ENCODE results near the gene YY1.
"Not testable (repeated sequence)": the region's sequence is repeated elsewhere in the genome, so short reads cannot be mapped to it uniquely, and the experiment has no call there.

The YY1 gene

DNA sequence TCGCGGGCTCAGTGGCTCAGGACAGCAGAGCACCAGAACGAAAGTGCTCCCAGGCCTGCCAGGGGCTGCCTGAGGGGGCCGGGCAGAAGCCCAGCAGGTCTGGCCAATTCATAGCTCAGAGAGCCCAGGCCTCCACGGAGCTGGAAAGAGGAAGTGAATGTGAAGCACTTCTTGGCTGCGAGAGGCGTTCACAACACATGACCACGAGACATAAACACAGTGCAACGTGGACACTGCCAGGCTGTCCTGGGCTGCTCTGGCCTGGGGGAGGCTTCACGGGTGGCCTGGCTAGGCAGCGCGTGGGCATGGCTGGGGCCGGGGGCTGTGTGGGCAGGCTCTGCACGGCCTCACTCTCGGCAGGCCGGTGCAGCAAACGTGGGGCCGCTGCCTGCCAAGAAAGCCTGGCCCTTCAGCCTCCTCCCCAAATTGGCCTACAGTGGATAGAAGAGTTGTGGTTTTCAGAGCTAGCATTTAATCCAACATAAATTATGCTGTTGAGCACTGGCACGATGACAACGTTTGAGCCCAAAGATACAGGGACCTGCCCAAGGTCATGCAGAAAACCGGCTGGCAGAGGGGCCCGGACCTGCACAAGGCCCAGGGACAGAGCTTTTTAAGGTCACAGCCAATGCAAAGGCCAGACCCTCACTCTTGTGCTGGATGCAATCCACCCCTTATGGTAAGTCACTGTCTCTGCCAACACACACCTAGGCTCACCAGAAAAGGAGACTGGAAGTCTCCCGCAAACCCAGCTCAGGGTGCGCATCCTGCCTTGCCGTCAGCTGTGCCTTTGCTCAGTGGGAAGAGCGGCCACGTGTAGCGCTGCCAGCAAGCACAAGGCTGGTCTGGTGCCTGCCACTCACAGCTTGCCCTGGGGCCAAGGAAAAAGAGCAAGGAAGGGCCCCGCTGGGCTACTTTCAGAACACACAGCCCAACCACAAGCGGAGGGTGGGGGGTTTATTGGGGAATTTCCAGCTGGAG is 58.7 kb downstream of the YY1 start:
- peak; percentile 30 for DNase-seq (ENCODE audit: low spot score)

DNA sequence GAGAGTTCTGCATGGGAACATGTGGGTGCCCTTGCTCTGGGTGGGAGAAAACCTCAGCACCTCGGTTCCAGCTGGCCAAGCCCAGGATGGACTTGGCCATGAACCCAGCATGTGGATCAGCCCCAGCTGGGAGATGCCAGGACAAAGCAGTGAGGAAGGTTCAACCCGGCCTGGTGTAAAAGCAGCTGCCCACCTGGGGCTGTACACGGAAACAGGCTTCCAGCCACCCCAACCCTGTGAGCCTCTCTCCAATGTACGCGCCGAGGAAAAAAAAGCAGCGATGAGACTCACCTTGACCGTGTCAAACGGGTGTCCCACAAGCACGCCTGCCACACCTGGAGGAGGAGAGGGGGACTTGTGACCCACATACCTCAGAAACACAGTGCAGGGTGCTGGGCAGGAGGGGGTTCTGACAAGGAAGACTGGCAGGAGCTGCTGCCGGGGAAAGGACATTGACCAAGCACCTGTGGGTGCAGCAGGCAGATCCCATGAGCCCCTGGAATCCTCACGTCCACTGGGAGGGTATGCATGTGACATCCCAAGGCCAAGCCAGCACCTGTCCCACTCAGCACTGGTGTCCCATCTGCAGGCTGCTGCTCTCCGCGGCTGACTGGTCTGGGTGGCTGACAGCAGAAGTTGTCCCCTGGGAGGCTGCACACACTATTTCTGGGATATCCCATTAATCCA is 59.8 kb downstream of the YY1 start:
- DNase-seq (ENCODE audit: low spot score): no peak

DNA sequence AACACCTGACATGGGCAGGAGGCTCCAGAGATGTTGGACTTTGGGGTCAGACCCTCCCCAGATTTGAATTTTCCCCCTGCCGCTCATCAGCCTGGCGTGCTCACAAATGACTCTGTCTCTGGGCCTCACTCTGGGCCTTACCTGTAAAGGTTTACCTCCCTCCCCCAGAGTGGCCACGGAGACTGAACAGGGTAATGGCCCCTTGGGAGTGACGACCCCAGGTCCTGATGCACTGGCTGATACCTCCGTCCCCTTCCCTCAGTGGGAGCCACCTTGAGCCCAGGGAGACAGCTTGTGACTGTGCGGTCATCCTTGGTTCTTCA is 60.3 kb downstream of the YY1 start:
- DNase-seq (ENCODE audit: low spot score): no peak

DNA sequence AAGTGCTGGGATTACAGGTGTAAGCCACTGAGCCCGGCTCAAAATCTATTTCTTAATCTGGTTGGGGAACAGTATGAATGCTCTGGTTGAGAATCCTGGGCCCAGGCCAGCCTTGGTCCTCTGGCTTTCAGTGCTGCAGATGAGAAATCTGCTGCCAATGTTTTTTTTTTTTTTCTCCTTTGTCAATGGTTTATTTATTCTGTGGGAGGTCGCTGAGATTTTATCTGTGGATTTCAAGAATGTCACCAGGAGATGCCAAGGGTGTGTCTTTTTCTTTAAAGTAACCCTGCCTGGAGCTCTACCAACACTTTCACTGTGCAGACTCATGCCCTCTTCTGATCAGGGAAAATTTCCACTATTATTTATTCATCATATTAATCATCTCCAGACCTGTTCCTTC is 63.7 kb downstream of the YY1 start:
- DNase-seq (ENCODE audit: low spot score): peak; percentile 31

DNA sequence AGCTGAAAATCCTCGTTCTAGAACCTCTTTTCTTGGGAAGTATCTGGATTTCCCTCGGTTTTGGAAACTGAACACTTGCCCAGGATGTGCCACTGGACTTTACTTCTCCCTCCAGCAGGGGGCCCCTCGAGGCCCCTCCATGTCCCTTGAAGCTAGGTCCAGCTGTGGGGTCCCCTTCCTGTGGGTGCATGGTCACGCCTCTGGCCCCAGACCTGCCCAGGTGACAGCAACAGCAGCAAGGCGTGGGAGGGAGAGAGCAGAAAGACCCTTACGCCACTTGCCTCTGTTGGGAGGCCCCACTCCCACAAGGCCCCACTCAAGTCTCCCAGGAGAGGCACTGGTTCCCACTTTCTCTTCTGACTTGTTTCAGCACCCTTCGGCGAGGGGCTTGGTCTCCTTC is 64.2 kb downstream of the YY1 start:
- DNase-seq (ENCODE audit: low spot score): peak; percentile 23

DNA sequence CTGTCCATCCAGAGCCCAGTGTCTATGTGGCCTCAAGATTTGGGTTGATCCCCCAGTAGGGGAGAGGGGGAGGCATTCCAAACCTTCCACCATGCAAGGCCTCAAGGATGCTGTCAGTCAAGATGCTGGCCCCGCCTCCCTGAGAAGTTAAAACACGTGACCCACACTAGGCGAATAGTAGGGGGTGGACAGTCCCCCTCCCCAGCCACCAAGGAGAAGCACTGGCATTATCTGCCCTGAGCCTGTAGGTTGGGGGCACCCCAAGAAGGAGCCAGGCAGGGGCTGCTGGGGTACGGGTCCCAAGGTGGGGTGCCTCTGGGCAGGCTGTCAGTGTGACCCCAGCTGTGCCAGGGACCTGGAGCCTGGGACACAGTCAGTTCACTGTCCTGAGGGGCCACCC is 65.0 kb downstream of the YY1 start:
- no peak for DNase-seq (ENCODE audit: low spot score)

DNA sequence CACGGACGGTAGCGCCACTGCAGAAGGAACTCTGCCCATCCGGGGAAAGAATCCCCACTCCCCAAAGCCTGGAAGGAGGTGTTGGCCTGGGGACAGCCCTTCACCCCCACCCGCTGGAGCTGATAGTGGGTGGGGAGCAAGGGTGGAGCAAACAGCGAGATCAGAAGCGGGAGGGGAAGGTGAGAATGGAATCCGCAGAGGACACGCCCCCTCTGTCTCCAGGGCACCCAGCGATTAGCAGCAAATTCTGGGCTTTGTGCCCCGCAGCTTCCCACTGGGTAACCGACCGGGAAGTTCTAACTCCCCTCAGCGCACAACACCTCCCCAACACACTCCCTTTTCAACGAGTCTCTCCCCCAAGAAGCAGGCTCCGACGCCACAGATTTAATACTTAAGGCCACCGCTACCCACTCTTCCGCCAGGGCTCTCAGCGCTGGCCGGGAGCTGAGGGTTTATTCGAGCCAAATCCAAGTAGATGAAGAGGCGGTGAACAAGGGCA is 65.9 kb downstream of the YY1 start:
- peak; percentile 70 for DNase-seq (ENCODE audit: low spot score)

DNA sequence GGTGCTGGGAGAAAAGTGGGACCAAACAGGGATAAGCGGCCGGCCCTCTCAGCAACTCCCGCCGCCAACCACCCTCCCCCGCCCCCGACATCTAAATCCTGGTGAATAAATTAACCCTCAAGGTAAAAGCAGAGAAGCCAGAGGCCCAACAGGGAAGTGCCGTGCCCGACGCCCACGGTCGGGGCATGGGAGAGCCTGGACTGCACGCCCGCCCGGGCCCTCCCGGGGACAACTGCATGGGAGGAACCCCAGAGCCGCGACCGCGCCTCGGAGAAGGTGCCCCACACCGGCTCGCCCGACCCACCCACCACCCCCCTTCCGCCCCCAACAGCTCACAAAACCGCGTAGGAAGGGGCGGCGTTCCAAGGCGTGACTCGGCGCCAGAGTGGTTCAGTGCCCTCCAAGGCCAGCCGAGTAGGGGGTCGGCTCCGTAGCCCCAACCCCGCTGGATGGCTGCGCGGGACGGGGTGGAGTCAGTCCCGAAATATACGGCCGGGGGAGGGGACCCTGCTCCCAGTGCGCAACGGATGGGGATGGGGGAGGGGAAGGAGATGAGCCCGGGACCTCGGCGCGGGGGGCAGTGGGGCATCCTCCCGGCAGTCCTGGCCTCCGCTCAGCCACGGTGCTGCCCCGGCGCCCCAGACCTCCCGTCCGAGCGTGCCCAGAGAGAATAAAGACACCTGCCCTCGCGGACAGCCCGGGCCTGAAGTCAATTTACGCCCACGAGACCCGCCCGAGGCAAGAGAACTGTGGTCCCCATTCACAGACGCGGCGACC is 66.6 kb downstream of the YY1 start:
- peak; percentile 43 for DNase-seq (ENCODE audit: low spot score)

DNA sequence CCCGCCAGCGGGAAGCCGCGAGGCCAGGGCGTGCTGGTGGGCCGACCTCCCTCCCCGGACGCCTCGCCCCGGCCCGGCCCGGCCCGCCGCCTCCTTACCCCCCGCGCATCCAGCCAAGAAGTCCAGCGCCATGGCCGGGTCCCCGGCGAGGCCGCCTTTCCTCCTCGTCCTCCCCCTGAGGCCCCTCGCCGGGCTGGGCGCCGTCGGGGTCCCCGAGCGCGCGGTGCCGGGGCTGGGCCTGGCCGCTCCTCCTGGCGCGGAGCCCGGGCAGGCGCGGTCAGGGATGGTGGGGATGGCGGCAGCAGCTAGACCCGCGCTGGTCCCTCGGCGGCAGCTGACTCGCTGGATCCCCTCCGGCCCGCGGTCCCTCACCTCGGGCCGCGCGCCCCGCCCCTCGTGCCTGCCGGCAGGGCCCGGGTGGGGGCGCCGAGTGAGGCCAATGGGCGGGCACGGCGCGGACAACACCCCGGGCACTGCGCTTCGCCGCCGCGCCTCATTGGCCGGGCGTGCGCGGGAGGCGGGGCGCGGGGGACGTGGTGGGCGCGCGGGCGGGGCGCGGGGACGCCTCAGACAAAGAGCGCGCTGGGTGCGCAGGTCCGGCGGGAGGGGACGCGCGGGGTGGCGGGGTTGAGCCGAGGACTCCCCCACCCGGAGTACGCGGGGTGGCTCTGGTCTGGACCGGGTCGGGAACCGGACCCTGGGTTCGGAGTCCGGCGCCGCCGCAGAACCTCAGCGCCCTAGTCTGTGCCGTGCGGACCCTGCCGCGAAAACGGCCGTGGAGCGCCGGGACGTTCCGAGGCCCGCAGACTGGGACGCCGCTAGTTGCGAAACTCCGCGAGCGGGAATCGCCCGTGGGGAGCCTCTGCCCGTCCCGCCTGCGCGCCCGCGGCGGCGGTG is 67.4 kb downstream of the YY1 start, which contains the start of gene SLC25A29:
Gene SLC25A29 (minus strand): TSS at position 344 of the 897 bp plus-strand sequence. CDS start 212 bp downstream, at position 132.
- peak; percentile 93 for DNase-seq (ENCODE audit: low spot score)

DNA sequence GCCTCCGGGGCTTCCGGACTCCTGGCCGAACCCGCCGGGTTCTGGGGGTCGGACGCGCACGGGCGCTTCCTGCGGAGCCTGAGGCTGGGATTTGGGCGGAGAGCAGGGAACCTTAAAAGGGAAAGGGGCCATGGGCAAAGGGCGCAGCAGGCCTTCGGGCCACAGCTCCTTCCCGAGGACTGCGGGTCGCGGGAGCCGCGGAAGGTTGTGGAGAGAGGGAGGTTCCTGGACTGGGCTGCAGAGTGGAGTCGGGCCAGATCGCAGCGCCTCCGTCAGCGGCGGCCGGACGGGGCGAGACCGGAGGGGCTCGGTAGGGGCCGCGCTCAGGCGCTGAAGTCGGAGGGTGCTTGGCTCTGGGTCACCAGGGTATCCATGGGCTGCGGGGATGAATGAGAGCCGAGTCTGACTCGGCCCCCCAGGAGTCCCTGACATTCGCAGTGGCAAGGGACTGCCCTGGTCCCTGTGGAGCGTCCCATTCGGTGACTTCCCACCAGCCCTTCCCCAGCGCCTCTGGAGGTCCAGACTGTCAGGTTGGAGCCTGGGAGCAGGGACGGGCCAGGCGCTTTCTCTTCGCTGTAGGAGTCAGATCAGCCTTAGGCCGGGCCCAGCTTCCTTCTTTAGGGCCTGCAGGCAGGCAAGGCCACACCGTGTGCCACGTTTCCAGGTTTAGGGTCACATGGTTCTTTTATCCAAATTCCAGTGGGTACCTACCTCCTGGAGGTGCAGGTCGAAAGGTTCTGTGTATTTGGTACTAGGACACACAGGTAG is 68.2 kb downstream of the YY1 start:
- DNase-seq (ENCODE audit: low spot score): peak; percentile 39

DNA sequence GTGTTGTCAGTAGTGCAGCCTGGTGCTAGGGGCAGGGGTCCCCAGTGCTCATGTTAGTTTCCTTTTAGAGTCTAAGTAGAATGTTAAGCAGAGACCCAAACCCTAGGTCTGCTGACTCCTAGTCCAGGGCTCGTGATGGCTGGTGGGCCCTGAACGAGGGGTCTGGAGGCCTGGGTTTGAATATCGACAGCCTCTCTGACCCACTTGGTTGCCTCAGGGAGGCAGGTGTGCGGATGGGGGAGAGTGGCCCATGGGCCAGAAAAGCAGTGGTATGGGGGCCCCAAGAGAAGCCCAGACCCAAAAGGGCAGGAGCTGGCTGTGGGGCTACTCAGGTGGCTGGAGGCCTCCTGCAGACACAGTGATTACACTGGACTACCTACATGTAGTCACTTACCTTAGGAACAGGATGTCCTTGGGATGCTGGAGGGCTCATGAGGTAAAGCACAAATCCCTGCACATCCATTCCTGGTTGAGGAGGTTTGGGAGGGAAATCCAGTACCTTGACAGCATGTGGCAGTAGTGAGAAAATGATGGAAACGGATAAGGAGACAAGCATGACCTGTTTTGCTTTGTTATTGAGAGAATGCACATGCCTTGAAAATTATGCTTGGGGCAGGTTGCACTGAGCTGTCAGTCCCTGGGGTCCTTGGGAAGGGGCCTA is 69.0 kb downstream of the YY1 start:
- DNase-seq (ENCODE audit: low spot score): no peak

DNA sequence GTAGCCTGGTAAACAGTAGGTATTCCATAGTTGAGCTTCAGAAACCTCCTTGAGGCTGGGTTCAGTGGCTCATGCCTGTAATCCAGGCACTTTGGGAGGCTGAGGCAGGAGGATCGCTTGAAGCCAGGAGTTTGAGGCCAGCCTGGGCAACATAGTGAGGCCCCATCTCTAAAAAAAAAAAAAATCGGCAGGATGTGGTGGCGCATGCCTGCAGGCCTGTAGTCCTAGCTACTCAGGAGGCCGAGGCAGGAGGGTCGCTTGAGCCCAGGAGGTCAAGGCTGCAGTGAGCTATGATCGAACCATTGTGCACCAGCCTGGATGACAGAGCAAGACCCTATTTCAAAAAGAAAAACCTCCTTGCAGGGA is 69.5 kb downstream of the YY1 start:
- DNase-seq (ENCODE audit: low spot score): not testable (repeated sequence)

DNA sequence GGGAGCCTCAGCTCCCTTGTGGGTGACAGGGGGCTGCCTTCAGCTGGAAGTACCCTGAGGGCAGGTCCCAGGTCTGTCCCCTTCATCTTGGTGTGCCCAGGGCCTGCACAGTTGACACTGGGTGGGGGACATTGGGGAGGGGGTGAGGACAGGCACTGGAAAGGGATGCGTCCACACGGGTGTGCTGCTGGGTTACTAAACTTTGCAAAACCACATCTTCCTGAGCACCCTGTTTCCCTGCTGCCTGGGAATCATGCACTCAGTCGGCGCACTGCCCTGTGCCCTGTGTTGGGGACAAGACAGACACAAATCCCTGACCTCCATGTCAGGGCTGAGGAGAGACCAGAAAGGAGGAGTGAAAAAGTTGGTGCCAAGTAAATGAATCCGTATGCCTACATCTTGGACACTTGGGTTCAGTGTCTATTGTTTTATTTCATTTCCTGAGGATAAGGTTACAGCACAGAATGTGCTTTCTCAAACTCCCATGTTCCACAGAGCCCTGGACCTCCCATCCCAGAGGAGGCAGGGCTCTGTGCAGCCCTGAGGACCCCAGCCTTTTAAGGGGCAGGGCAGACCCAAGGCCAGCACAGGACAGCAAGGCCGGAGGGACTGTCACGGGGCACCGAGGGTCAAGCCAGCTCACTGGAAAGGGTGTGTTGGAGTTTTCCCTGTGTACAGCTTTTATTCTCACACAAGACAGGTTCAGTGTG is 70.2 kb downstream of the YY1 start:
- DNase-seq (ENCODE audit: low spot score): no peak

DNA sequence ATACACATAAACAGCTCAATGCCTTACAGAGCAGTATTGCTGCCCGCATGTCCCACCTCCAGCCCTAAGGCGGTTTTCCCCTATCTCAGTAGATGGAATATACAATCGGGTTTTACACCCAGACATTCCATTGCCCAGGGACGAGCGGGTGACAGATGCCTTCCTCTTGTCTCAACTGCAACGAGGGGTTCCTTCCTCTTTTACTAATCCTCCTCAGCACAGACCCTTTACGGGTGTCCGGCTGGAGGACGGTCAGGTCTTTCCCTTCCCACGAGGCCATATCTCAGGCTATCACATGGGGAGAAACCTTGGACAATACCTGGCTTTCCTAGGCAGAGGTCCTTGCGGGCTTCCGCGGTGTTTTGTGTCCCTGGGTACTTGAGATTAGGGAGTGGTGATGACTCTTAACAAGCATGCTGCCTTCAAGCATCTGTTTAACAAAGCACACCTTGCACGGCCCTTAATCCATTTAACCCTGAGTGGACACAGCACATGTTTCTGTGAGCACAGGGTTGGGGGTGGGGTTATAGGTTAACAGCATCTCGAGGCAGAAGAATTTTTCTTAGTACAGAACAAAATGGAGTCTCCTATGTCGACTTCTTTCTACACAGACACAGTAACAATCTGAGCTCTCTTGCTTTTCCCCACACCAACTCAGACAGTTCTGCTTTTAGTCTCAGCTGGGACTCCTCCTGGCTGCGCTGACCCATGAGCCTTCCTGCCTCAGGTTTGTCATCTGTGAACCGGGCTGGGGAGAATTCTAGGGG is 73.3 kb downstream of the YY1 start:
- DNase-seq (ENCODE audit: low spot score): not testable (repeated sequence)

DNA sequence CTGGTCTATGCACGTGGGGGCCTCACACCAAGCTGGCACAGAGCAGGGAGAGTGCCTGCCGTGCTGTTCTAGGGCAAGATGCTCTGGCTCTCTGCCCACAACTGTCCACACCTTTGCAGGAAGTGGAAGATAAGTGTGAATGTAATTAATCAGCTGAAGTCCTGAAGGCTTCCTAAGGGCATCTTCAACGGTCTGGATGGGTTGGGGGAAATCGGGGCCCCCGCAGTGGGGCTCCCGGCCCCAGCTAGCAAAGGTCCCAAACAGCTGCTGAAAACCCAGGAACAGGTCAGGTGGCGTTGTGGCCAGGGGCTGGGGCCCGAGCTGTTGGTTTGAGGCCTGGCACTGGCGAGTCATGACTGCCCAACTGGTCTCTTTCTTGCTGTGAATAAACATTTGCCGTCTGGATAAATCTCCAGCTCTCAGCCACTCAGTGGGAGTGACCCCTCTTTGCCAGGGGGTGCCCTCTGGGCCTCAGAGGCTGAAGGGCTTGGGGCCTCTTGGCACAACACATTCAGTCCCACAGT is 74.0 kb downstream of the YY1 start:
- DNase-seq (ENCODE audit: low spot score): no peak

DNA sequence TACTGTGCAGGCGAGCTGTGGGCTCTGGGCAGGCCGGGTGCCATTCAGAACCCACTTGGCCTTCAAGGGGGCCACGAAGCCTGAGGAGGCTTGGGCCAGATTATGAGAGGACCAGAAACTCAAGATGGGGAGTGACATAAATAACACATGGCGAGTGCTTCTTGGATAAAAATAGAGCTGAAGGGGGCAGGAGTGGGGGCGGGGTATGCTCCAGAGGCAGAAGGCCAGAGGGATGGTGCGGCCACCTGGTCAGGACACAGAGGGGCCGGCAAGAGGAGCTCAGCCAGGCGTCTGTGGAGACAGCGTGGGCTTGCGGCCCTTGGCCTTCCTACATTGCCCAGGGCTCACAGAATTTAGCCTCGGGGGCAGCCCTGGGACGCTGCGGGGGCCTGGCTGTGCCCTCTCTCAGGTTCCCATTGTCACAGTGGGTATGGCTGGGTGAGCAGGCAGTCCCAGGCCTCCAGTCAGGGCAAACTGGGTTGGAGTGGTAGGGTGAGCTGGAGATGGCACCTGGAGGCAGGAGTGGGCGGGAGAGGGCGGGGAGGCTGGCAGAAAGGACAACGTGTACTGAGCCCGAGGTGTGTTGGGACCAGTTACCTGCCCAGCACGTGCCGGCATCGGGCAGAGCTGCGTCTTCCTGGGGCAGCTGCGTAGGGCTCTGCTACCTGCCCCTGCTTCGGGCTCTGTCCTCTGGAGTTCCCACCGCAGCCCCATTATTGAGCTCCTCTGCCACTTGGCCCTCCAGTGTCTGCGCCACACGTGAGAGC is 74.7 kb downstream of the YY1 start:
- no peak for DNase-seq (ENCODE audit: low spot score)

DNA sequence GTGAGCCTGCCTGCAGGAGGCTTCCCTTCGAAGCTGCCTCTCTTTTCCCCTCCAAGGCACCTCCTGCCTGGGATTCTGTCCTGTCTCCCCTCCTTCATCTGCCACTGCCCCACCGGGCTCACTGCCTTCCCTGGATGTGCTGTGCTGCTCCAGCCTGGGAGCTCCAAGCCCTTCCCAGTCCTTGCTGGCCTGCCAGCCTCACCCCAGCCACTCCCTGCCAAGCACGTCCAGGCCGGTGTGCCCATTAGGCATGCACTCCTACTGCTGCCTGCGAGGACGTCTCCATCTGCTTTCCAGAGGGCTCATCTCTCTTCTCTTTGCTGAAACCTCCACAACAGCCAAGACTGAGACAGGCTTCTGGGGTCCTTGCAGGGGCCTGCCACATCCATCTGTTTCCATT is 75.8 kb downstream of the YY1 start:
- DNase-seq (ENCODE audit: low spot score): no peak

DNA sequence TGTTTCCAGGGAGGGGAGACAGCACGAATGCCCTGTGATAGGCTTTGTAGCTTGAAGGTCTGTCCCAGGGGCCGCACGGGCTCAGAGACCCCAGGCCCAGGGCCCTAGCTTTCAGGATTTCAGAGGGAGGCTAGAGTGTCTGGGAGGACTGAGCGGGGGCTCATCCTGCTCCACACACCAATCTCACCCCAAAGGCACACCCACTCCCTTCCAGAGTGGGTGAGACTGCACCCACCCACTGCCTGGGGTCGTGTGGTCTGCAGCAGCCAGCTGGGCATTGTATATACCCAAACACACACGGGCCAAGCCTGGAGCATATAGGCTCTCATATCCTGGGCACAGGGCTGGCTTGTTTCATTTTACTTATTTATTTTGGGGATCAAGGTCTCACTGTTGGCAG is 78.4 kb downstream of the YY1 start:
- no peak for DNase-seq (ENCODE audit: low spot score)

Measured in kidney tubule cell (primary cell).